HepG2 (cell line): ENCODE measurements around the gene KIAA1755.

Experiments used
- ATF5 ChIP-seq: sonication (generic); formaldehyde crosslinking; IDR thresholded peaks from 2 replicates; pipeline ENCODE4 v1.4.0; 2020; ENCODE audit warnings: mild to moderate bottlenecking, low read depth, missing genetic modification reagents
- CTCF ChIP-seq: sonication (generic); formaldehyde crosslinking; IDR thresholded peaks from 2 replicates; pipeline ENCODE4 v1.5.0; 2020; ENCODE audit warnings: mild to moderate bottlenecking, missing genetic modification reagents, moderate library complexity
- MAX ChIP-seq: IDR thresholded peaks from 2 replicates; pipeline ENCODE4 v1.6.1; 2012; ENCODE audit warnings: inconsistent platforms
- SRY ChIP-seq: sonication (generic); formaldehyde crosslinking; IDR thresholded peaks from 2 replicates; pipeline ENCODE4 v1.8.0; 2022; ENCODE audit warnings: mild to moderate bottlenecking, missing genetic modification reagents
- YY1 ChIP-seq: IDR thresholded peaks from 2 replicates; pipeline ENCODE4 v1.6.1; 2011; ENCODE audit warnings: low read length, low read depth, moderate library complexity, mild to moderate bottlenecking; ENCODE audit not compliant: insufficient read depth, insufficient replicate concordance
- ZBTB43 ChIP-seq: sonication (generic); formaldehyde crosslinking; conservative IDR thresholded peaks from 2 replicates; pipeline ENCODE4 v1.4.0; 2020; ENCODE audit warnings: missing genetic modification reagents
- ZNF331 ChIP-seq: sonication (generic); formaldehyde crosslinking; IDR thresholded peaks from 2 replicates; pipeline ENCODE4 v1.4.0; 2020; ENCODE audit warnings: missing genetic modification reagents
- ZNF768 ChIP-seq: sonication (generic); formaldehyde crosslinking; IDR thresholded peaks from 2 replicates; pipeline ENCODE4 v1.4.0; 2020; ENCODE audit warnings: missing genetic modification reagents

GRCh38 chr20:38296433-38296832, 35.9 kb upstream of the KIAA1755 start:
- TF ChIP-seq ZNF331 (CRISPR knock-in tag) = no peak
- 0 out of 2 replicates have a peak, but pooled peaks have one; percentile 16 for TF ChIP-seq CTCF (CRISPR knock-in tag)
- no peak for TF ChIP-seq SRY
- no peak for TF ChIP-seq MAX
- TF ChIP-seq ZBTB43 (CRISPR knock-in tag) = no peak
- no peak for TF ChIP-seq ZNF768 (CRISPR knock-in tag)
- no peak for TF ChIP-seq YY1
- TF ChIP-seq ATF5 (CRISPR knock-in tag) = no peak
